HS-5 (cell line): ENCODE results near the gene JPT1.
"Not testable (repeated sequence)": the region's sequence is repeated elsewhere in the genome, so short reads cannot be mapped to it uniquely, and the experiment has no call there.

ENCODE experiments used
- DNase-seq: peaks from one replicate; pipeline ENCODE4 v3.0.0-alpha.2; 2012; ENCODE audit warnings: low read depth

JPT1 gene

GRCh38 chr17:75154195-75155106 is at the start of gene JPT1:
Gene JPT1 (minus strand): TSS chr17:75154512. CDS start chr17:75154397, 115 bp downstream.
- DNase-seq = peak; percentile 94

- no peak for DNase-seq
Observed at GRCh38 chr17:75199886-75200618, 45.7 kb upstream of the JPT1 start.

- DNase-seq = no peak
Observed at GRCh38 chr17:75194879-75195278, 40.6 kb upstream of the JPT1 start.

- no peak for DNase-seq
Observed at GRCh38 chr17:75191584-75191983, 37.3 kb upstream of the JPT1 start.

GRCh38 chr17:75188614-75189013 is 34.3 kb upstream of the JPT1 start:
- no peak for DNase-seq

GRCh38 chr17:75183999-75184884 is 29.9 kb upstream of the JPT1 start:
- DNase-seq = no peak

- DNase-seq = peak; percentile 77
Observed at GRCh38 chr17:75182569-75183436, 28.5 kb upstream of the JPT1 start, which contains the start of gene SUMO2. Gene SUMO2 (minus strand): TSS chr17:75182959. CDS start chr17:75182834, 125 bp downstream.

- DNase-seq = no peak
Observed at GRCh38 chr17:75182319-75182568, 27.9 kb upstream of the JPT1 start.

GRCh38 chr17:75181608-75182318 is 27.5 kb upstream of the JPT1 start:
- no peak for DNase-seq

GRCh38 chr17:75181110-75181509 is 26.8 kb upstream of the JPT1 start:
- no peak for DNase-seq

- DNase-seq = no peak
Observed at GRCh38 chr17:75178453-75178852, 24.1 kb upstream of the JPT1 start.

GRCh38 chr17:75176625-75177024 is 22.3 kb upstream of the JPT1 start:
- DNase-seq = no peak

- DNase-seq = no peak
Observed at GRCh38 chr17:75174996-75175395, 20.7 kb upstream of the JPT1 start.

GRCh38 chr17:75173526-75173925 is 19.2 kb upstream of the JPT1 start:
- DNase-seq = no peak

GRCh38 chr17:75168998-75169397 is 14.7 kb upstream of the JPT1 start:
- DNase-seq = no peak

- not testable (repeated sequence) for DNase-seq
Observed at GRCh38 chr17:75164606-75165005, 10.3 kb upstream of the JPT1 start.

- DNase-seq = no peak
Observed at GRCh38 chr17:75163074-75163473, 8.8 kb upstream of the JPT1 start.

GRCh38 chr17:75160211-75160610 is 5.9 kb upstream of the JPT1 start:
- DNase-seq = no peak

- no peak for DNase-seq
Observed at GRCh38 chr17:75159196-75160031, 5.1 kb upstream of the JPT1 start.

- not testable (repeated sequence) for DNase-seq
Observed at GRCh38 chr17:75158480-75158879, 4.2 kb upstream of the JPT1 start.
